ENCODE results near the gene OSBPL7.

- TF ChIP-seq CTCF (IDR thresholded peaks at IDR 0.05) = no peak
- no peak for TF ChIP-seq POLR2A (IDR thresholded peaks at IDR 0.05)
Observed at GRCh38 chr17:47850692-47851573, 29.3 kb upstream of the OSBPL7 start, which contains the start of gene SP6.
